Duodenal mucosa (tissue), 2 donors: ENCODE data around the gene RFX6.

ENCODE experiments used
- H3K27ac ChIP-seq: one replicate; pipeline ENCODE4 v1.7.0; 2013; ENCODE audit warnings: low read depth, low read length
- H3K27me3 ChIP-seq, 2 donors: one replicate each; pipeline ENCODE4 v1.7.0; 2013; ENCODE audit warnings: low read length in 2 of 2, control low read depth in 1 of 2; ENCODE audit not compliant: insufficient read depth in 2 of 2, control insufficient read depth in 1 of 2
- H3K36me3 ChIP-seq, 2 donors: one replicate each; pipeline ENCODE4 v1.7.0; 2013; ENCODE audit warnings: low read length in 2 of 2, control low read depth in 1 of 2; ENCODE audit not compliant: insufficient read depth in 2 of 2, control insufficient read depth in 1 of 2
- H3K4me1 ChIP-seq, 2 donors: one replicate each; pipeline ENCODE4 v1.7.0; 2013; ENCODE audit warnings: low read length in 2 of 2, control low read depth in 1 of 2; ENCODE audit not compliant: insufficient read depth in 2 of 2, control insufficient read depth in 1 of 2
- H3K4me3 ChIP-seq, 2 donors: one replicate each; pipeline ENCODE4 v1.7.0; 2013; ENCODE audit warnings: low read length in 2 of 2, low read depth in 1 of 2
- H3K9ac ChIP-seq, 2 donors: one replicate each; pipeline ENCODE4 v1.7.0; 2013; ENCODE audit warnings: low read length in 2 of 2, low read depth in 1 of 2
- H3K9me3 ChIP-seq, 2 donors: one replicate each; pipeline ENCODE4 v1.7.0; 2013; ENCODE audit warnings: low read length in 2 of 2, control low read depth in 1 of 2; ENCODE audit not compliant: control insufficient read depth in 1 of 2

The RFX6 gene

DNA sequence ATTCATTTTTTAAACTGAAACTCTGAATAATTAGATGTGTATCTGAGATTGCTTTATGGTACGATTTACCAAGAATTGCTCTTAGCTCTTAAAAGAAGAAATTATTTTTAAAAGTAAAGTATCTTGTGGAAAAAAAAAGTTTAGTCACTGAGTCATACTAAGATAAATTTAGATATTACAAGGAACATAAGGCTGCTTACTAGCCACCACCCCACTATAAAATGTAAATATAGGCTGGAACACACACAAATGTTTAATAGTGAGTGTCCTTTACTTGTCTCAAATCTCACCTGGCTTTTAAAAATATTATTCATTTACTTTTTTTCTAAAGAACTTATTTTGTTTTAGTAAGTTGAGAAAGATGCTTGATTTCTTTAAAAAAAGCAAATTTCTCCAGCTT is 17.6 kb downstream of the RFX6 start:
- H3K4me3 ChIP-seq = no peak overlapping the region
- H3K36me3 ChIP-seq = no peaks in the 10 kb centered on the region
- no peak overlapping the region for H3K9ac ChIP-seq
- H3K9me3 ChIP-seq = no peaks in the 10 kb centered on the region
- no peaks in the 10 kb centered on the region for H3K4me1 ChIP-seq
- H3K27me3 ChIP-seq = no peaks in the 10 kb centered on the region
- H3K27ac ChIP-seq = no peak overlapping the region

DNA sequence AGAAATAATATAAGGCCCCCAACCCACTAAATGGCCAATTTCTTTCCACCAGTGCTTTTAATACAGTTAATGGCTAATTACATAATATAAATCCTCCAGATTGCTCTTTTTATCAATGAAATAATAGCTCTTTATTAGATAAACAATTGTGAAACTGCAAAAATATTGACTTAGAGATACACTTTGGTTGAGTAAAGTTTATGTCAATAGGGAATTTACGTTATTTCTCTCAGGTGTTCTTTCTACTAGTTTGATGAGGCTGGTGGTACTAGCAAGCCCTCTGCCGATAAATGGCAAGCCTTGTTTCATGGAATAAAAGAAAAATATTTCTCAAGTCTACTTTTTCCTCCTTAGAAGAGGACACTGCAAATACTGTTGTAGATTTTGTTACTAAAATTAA is 18.9 kb downstream of the RFX6 start:
- H3K36me3 ChIP-seq = no peaks in the 10 kb centered on the region
- no peak overlapping the region for H3K27ac ChIP-seq
- no peak overlapping the region for H3K9ac ChIP-seq
- no peaks in the 10 kb centered on the region for H3K4me1 ChIP-seq
- H3K9me3 ChIP-seq = no peaks in the 10 kb centered on the region
- no peak overlapping the region for H3K4me3 ChIP-seq
- no peaks in the 10 kb centered on the region for H3K27me3 ChIP-seq

DNA sequence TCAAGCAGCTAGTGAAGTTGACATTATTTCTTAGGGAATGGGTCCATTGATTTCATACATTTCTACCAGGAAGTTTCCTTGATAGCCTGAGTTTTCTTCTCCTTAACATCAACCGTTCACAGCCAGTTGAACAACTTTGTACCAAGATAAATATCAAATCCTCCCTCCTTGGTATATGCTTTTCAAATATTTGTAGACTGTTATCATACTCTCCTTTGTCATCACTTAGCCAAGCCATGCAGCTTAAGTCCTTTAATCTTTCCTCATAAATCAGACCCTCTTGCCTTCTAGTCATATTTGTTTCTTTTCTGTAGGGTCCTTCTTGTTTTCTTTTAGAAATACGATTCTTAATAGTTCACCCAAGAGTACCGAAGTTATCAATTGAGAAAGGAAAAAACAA is 25.6 kb downstream of the RFX6 start:
- H3K9me3 ChIP-seq = peaks cover 0 to 10% of the 10 kb centered on the region in 2 donors
- H3K27ac ChIP-seq = no peak overlapping the region
- no peaks in the 10 kb centered on the region for H3K27me3 ChIP-seq
- H3K4me3 ChIP-seq = no peak overlapping the region
- no peak overlapping the region for H3K9ac ChIP-seq
- no peaks in the 10 kb centered on the region for H3K36me3 ChIP-seq
- H3K4me1 ChIP-seq = no peaks in the 10 kb centered on the region

- Histone ChIP-seq H3K4me3 (no peak overlapping the region), H3K9me3 (no peaks in the 10 kb centered on the region), H3K9ac (no peak overlapping the region), H3K27ac (no peak overlapping the region), H3K4me1 (no peaks in the 10 kb centered on the region), H3K27me3 (no peaks in the 10 kb centered on the region), H3K36me3 (no peaks in the 10 kb centered on the region)
Measured at GRCh38 chr6:116922853-116923548, 46.0 kb downstream of the RFX6 start.

DNA sequence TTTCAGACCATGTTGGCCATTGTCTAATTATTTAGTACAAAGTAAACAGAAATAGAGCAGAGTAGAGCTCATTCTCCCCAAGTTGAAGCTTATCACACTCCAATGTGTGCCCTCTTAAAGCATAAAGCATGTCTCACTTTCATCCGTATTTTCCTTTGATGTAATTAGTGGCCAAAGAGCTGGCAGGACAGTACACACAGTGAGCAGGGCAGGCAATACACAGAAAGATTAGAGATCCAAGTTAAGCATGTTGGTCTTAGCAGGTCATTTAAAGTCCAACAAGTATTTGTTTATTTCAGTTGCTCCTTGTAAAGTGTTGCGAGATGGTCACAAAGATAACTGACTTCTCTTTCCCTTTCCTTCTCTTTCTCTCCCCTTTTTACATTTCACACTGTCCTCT is 47.2 kb downstream of the RFX6 start:
- H3K4me1 ChIP-seq = no peaks in the 10 kb centered on the region
- H3K27me3 ChIP-seq = no peaks in the 10 kb centered on the region
- no peak overlapping the region for H3K4me3 ChIP-seq
- no peaks in the 10 kb centered on the region for H3K36me3 ChIP-seq
- H3K27ac ChIP-seq = no peak overlapping the region
- H3K9me3 ChIP-seq = no peaks in the 10 kb centered on the region
- no peak overlapping the region for H3K9ac ChIP-seq

GRCh38 chr6:116925088-116925794 is 48.2 kb downstream of the RFX6 start:
- Histone ChIP-seq H3K4me1 (no peaks in the 10 kb centered on the region), H3K36me3 (no peaks in the 10 kb centered on the region), H3K4me3 (no peak overlapping the region), H3K9ac (no peak overlapping the region), H3K9me3 (no peaks in the 10 kb centered on the region), H3K27me3 (no peaks in the 10 kb centered on the region), H3K27ac (no peak overlapping the region)

DNA sequence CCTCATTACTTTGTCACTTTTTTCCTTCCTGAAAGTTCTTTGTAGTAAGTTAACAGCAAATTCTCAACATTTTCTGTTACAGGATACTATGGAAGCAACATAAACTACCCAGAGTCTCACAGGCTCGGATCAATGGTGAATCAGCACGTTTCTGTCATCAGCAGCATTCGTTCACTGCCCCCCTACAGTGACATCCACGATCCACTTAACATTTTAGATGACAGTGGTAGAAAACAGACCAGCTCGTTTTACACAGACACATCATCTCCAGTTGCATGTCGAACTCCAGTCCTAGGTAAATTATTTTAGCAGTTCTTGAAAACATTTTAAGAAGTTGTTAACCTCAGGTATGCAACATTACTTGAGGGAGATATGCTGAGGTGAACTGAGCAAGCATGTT is 51.6 kb downstream of the RFX6 start:
- Histone ChIP-seq H3K27me3 (no peaks in the 10 kb centered on the region), H3K9ac (no peak overlapping the region), H3K36me3 (no peaks in the 10 kb centered on the region), H3K4me3 (no peak overlapping the region), H3K4me1 (no peaks in the 10 kb centered on the region), H3K9me3 (no peaks in the 10 kb centered on the region), H3K27ac (no peak overlapping the region)

DNA sequence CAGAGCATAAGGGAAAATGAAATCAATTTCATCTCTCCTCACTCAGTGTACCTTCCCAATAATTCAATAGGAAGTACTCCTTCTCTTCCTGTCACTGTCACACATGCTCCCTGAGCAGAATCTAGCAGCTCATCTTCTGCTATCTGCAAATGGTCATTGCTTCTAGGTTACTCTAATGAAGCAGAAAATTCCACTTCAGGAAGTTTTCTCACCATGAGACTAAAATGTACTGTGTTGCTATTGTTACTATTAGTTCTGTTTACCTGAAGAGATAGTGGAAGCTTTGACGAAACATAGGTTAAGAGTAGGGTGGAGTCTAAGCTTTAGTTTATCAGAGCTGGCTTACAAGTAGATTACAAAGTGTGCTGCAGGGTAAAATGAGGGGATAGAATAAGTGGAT is 52.8 kb downstream of the RFX6 start:
- H3K27me3 ChIP-seq = no peaks in the 10 kb centered on the region
- no peak overlapping the region for H3K4me3 ChIP-seq
- H3K36me3 ChIP-seq = no peaks in the 10 kb centered on the region
- no peak overlapping the region for H3K27ac ChIP-seq
- no peaks in the 10 kb centered on the region for H3K9me3 ChIP-seq
- H3K4me1 ChIP-seq = no peaks in the 10 kb centered on the region
- no peak overlapping the region for H3K9ac ChIP-seq

GRCh38 chr6:116931456-116931855 is 54.4 kb downstream of the RFX6 start:
- Histone ChIP-seq H3K27me3 (no peaks in the 10 kb centered on the region), H3K4me3 (no peak overlapping the region), H3K9ac (no peak overlapping the region), H3K4me1 (no peaks in the 10 kb centered on the region), H3K9me3 (no peaks in the 10 kb centered on the region), H3K27ac (no peak overlapping the region), H3K36me3 (no peaks in the 10 kb centered on the region)

DNA sequence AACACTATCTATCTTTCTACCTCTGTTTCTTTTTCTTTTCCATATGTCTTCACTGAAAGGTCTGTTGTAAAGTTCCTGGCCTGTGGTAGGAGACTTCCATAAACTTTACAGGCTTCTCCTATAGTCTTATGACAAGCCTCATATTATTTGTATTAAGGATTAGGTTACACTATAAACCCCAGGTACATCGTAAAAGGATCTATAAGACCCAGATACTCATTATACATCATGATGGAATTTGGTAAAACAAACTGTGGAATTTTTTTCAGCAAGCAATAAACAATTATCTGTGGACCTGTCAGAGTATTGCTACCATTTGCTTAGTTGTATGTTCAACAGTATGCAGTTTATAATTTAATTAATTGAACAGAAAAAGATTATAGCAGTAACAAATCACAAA is 55.5 kb downstream of the RFX6 start:
- H3K9me3 ChIP-seq = no peaks in the 10 kb centered on the region
- H3K4me3 ChIP-seq = no peak overlapping the region
- no peaks in the 10 kb centered on the region for H3K27me3 ChIP-seq
- H3K4me1 ChIP-seq = no peaks in the 10 kb centered on the region
- H3K9ac ChIP-seq = no peak overlapping the region
- no peaks in the 10 kb centered on the region for H3K36me3 ChIP-seq
- no peak overlapping the region for H3K27ac ChIP-seq
